T follicular helper cell (primary cell): ENCODE data around the gene SRF.
A peak's percentile ranks its signal among the peaks of the same experiment; 100 is the strongest.
"Not testable (repeated sequence)": the region's sequence is repeated elsewhere in the genome, so short reads cannot be mapped to it uniquely, and the experiment has no call there.

ENCODE experiments used
- DNase-seq: peaks from one replicate; pipeline ENCODE4 v3.0.0-alpha.2; 2020; ENCODE audit warnings: low read depth
- total RNA-seq, 2 experiments: gene quantifications; one replicate each; lab custom pipeline; 2026; lab: John Stamatoyannopoulos, UW

SRF gene
- 75.9 to 115 reads per million in 2 experiments for total RNA-seq

DNA sequence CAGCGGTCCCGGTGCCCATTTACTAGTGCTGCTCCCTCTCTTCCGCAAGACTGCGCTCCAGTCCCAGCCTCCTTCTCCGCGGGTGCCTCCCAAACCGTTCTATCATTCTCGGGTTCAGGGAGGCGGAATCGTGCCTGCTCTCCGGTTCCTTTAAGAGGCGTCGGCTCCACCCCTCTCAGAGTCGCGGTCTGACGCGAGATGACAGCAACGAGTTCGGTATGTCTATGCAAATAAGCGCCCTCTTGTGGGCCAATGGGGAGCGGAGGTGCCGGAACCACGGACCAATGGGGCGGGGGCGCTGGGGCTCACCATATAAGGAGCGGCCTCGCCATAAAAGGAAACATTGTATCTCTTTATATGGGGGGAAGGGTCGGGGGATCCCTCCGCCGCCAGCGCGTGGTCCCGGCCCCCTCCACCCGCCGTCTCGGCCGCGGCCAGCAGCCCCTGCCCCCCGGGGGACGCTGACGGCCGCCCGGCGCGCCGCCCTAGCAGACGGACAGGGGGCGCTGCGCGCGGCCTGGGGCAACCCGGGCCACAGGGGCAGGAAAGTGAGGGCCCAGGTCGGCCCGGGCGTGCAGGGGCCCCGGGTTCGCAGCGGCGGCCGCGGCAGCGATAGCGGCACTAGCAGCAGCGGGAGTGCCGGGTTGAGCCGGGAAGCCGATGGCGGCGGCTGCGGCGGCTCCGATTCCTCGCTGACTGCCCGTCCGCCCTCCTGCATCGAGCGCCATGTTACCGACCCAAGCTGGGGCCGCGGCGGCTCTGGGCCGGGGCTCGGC lies at the start of gene SRF:
SRF (plus strand) TSS at position 339 of the 776 bp plus-strand sequence; CDS start at position 727, 388 bp downstream.
- DNase-seq = peak; percentile 98

DNA sequence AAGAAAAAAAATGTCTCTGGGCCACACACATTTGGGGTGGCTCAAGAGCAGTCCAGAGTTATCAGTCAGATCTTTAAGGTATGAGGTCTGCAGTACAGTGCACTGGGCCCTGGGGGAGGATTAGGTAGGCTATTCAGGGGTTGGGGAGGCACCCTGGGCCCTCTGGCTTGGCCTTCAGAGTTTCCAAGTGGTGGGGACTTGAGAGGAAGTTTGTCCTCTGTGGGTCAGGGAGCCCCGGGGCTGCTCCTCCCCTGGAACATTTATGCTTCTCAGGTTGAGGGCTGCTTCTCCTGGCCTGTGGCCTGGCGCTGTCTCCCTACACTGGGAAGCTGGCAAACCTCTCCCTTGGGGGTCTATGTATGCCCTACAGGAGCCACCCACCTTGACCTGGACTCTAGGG lies 48.9 kb upstream of the SRF start:
- DNase-seq = no peak

DNA sequence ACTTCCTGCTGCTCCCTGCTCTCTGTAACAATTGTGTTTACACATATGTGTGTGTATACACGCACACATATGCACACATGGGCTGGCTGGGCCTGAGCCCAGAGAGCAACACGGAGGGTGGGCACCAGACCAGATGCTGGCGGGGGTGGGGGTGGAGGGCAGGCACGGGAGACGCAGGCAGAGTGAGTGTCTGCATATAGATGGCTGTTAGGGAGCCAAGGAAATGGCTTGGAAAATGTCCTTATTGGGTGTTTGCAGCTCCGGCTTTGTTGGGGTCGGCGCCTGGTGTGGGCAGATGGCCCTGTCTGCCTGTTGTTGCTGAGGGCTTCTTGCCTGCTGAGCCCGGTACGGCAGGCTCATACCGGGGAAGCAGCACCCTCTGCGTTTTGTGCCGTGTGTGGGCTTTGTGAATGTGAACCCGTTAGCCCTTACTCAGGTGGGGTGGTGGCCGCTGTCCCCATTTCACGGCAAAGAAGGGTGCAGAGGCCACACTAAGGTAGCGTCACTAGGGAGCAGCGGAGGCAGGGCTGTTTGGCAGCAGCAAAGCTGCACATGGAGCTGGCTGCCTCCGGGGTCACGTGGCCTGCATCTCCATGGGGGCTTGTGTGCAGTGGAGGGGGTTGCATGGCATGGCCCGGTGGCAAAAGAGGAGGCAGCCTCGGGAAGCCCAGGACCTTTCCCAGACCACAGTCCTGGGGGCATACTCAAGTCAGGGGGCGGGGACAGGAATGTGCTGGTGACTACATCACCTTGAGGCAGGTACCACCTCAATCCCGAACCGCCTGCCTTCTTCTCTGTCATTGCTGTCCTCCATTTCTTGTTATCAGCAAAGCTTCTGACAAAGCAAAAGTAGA lies 47.4 kb upstream of the SRF start:
- DNase-seq = no peak

DNA sequence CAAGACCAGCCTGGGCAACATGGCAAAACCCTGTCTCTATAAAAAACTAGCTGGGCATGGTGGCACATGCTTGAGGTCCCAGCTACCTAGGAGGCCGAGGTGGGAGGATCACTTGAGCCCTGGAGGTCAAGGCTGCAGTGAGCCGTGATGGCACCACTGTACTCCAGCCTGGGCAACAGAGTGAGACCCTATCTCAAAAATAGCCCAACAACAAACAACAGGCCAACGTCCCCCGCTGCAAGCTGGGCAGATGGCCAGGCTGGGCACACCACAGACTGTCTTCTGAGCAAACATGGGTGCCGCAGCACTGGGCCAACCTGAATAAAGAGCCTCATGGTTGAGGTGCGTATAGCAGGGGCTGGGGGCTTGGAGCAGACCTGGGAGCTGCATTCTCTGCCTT lies 46.6 kb upstream of the SRF start:
- no peak for DNase-seq

DNA sequence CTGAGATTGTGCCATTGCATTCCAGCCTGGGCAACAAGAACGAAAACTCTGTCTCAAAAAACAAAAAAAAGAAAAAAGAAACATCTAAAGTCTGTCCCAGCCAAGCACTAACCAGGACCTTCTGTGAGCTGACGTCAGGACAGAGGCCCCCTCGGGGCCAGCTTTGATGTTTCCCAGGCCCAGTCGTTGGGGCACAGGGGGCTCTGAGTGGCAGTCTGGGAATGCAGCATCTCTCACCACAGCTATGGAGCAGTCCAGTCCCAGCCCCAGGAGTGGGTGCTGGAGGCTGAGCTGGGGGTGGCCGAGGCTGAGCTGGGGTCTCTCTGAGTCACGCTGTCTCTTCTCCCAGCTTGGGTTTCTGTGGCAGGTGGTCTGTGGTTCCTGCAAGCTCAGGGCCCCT lies 46.0 kb upstream of the SRF start:
- DNase-seq = no peak

DNA sequence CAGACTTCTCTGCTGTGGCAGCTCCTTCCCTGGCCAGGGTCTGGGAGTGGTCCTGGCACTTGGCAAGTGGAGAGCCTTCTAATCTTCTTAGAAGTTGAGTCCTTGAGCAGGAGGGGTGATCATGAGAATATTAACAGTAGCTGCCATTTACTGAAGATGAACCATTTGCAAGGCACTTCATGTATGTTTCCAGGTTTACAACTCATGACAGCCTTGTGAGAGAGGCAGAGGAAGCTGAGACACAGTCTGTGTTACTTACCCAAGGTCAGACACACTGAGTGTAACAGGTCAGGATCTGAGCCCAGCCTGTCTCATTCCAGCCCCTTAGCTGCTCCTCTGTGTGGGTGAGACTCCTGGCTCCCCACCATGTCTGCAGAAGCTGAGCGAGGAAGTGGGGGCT lies 45.5 kb upstream of the SRF start:
- DNase-seq = no peak

DNA sequence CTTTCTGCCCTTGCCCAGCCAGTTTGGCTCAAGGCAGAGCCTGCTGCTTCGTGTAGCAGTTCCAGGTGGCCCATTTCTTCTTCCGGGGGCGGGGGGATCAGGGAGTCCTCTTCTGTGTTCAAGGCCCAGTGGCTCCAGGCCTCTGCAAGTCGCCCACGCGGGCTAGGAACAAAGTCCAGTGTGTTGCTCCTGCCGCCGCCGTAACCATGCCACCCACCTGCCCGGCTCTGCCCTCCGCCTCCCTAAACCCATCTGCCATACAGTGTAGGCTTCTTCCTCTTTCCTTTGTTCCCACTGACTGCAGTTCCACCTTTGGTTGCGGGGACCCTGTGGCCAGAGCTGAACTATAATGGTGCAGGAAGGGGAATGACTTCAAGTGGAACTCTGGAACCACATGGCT lies 43.9 kb upstream of the SRF start:
- no peak for DNase-seq

DNA sequence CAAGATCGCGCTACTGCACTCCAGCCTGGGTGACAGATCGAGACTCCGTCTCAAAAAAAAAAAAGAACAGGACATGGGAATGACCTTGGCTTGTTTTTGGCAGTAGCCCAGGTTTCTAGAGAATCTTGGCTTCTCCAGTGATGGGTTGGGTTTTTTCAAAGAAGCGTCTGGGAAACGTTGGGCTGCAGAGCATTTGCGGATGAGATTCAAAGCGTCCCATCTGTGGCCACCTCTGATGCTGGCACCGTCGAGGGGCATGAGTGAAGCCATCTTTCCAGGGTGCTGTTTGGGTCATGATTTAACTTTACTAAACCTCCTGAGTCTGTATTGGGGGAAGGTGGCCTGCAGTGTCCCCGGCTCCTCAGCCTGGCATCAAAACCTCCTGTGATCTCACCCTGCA lies 43.2 kb upstream of the SRF start:
- no peak for DNase-seq

DNA sequence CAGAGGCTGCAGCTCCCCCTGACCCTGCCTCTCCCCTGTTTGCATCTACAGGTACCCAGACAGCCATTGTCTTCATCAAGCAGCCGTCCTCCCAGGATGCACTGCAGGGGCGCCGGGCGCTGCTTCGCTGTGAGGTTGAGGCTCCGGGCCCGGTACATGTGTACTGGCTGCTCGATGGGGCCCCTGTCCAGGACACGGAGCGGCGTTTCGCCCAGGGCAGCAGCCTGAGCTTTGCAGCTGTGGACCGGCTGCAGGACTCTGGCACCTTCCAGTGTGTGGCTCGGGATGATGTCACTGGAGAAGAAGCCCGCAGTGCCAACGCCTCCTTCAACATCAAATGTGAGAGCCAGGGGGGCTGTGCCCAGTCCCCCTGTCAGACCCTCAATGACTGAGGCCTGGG lies 42.1 kb upstream of the SRF start:
- no peak for DNase-seq

DNA sequence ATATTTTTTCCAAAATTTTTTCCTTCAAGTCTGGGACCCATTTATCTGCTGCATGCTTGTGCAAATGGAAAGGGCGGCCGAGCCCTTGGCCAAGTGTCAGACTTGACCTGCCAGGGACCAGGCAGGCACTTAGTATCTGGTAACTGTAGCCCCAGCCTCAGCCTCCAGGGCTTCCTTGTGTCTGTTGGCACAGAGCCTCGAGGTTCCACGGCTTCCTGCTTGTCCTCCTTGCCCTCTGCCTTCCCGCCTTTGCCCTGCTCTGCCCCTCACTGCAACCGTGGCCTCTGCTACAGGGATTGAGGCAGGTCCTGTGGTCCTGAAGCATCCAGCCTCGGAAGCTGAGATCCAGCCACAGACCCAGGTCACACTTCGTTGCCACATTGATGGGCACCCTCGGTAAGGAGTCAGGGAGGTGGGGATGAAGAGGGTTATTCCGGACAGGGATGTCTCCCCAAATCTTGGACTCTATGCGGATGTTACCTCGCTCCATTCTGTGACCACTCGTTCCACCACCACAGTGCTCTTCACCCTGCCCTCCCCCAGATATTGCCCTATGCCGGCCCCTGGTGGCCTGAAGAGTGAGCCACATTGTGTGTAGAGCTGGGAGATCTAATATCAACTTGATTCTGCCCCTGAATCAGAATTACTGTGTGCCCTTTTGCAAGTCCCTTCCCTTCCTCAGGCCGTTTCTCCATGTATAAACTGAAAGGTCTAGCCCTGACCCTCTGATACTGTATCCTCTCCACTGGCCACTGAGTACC lies 41.5 kb upstream of the SRF start:
- no peak for DNase-seq

DNA sequence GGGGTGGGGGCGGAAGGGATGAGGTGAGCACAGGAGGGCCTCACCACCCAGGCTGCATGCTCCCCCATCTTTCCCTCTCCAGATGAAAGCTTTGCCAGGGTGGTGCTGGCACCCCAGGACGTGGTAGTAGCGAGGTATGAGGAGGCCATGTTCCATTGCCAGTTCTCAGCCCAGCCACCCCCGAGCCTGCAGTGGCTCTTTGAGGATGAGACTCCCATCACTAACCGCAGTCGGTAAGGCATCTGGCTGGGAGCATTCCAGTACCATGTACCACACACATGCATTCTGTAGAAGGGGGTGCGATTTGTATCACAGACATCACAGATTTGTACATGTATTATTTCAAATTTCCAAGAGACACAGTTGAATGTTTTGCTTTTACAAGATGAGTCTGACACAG lies 40.6 kb upstream of the SRF start:
- DNase-seq = no peak

DNA sequence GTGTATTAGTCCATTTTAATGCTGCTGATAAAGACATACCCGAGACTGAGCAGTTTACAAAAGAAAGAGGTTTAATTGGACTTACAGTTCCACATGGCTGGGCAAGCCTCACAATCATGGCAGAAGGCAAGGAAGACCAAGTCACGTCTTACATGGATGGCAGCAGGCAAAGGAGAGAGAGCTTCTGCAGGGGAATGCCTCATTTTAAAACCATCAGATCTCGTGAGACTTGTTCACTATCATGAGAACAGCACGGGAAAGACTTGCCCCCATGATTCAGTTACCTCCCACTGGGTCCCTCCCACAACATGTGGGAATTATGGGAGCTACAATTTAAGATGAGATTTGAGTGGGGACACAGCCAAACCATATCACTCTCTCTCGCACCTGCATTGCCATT lies 39.7 kb upstream of the SRF start:
- not testable (repeated sequence) for DNase-seq

DNA sequence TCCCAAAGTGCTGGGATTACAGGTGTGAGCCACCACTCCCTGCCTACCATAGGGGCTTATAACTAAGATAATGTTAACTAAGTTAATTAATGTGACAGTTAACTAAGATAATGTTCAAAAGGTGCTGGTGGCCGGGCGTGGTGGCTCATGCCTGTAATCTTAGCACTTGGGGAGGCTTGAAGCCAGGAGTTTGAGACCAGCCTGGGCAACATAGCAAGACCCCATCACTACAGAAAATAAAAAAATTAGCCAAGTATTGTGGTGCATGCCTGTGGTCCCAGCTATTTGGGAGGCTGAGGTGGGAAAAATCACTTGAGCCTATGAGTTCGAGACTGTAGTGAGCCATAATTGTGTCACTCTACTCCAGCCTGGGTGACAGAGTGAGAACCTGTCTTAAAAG lies 32.8 kb upstream of the SRF start:
- no peak for DNase-seq

DNA sequence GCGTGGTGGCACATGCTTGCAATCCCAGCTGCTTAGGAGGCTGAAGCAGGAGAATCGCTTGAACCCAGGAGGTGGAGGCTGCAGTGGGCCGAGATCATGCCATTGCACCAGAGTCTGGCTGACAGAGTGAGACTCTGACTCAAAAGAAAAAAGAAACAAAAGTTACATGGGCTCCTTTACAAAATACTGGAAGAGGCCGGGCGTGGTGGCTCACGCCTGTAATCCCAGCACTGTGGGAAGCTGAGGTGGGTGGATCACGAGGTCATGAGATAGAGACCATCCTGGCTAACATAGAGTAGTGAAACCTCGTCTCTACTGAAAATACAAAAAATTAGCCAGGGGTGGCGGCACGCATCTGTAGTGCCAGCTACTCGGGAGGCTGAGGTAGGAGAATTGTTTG lies 31.1 kb upstream of the SRF start:
- not testable (repeated sequence) for DNase-seq

DNA sequence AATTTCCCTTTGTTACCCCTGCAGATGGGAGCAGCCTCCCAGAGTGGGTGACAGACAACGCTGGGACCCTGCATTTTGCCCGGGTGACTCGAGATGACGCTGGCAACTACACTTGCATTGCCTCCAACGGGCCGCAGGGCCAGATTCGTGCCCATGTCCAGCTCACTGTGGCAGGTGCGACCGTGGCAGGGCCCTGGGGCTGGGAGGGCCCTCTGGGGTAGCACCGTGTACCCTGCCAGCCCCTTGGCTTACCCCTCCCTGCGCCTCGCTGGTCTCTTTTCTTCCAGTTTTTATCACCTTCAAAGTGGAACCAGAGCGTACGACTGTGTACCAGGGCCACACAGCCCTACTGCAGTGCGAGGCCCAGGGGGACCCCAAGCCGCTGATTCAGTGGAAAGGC lies 29.4 kb upstream of the SRF start:
- DNase-seq = no peak

DNA sequence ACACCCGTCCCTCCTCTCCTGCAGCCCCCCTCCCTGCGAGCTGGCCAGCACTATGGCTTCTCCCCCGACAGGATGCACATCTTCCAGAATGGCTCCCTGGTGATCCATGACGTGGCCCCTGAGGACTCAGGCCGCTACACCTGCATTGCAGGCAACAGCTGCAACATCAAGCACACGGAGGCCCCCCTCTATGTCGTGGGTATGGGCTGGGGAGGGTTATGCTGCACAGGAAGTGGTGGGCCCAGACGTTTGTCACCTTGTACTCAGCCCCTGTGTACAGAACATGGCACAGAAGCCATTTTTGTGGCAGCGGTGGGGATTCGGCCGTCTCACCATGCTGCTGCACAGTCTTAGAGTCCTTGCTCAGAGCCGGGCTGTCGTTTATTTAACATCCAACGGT lies 29.0 kb upstream of the SRF start:
- no peak for DNase-seq

DNA sequence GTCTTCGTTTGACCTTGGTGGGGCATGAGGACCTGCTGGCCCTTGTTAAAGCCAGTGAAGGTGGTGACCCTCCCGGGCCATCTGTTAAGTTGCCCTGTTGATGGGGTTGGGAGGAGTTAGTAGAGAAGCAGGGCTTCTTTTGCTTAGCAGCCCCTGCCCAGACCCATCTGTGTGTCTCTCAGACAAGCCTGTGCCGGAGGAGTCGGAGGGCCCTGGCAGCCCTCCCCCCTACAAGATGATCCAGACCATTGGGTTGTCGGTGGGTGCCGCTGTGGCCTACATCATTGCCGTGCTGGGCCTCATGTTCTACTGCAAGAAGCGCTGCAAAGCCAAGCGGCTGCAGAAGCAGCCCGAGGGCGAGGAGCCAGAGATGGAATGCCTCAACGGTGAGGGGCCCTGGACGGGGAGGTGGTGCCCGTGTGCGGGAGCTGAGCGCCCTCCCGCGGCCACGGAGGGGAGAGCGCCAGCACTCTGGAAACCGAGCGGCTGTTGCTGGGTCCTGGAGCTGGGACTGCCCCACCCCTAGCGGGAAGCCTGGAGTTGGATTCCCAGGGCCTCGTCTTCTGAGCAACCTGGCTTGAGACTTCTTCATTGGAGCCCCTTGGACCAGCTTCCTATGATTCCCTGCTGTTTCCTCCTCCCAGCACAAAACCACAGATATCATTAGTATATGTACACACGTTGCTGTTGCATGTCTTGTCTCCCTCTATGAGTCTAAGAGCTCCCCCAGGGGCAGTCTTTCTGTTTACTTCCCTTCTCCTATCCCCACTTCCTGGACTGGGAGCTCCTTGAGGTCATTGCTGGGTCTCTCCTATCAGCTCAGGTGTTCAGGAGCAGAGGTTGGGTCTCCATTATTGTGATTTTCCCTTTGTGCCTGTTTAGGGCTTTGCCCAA lies 27.6 kb upstream of the SRF start:
- peak; percentile 56 for DNase-seq

DNA sequence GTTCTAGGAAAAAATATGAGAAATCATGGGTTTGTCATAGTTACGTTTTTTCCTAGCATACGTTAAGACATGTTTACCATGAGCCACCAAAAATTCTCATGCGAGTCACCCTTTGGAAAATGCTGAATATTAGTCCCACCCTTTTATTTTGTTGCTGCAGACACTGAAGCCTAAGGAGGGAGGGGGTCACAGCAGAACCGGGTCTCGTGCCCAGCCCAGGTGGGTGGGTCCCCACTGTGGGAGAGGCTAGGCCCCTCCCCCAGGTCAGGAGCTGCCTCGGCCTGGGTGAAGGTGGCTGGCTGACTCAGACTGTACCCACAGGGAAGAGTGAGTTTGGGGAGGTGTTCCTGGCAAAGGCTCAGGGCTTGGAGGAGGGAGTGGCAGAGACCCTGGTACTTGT lies 26.2 kb upstream of the SRF start:
- no peak for DNase-seq

DNA sequence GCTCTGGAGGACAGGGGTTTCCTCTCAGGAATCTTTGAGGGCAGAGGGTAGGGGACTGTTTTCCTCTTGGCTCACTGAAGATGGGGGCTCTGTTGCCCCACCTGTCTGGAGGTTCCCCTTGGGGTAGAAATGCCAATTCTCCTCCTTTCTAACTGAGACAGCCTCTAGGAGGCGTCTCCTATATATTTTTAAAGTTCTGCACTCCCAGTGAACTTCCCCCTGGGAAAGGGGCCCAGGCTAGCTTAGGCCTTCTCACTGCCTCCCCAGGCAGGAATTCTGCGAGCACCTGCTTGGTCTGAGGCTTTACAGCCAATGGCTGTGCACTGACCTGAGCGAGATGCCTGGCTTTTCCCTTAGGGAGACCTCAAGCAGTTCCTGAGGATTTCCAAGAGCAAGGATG lies 24.8 kb upstream of the SRF start:
- DNase-seq = no peak

DNA sequence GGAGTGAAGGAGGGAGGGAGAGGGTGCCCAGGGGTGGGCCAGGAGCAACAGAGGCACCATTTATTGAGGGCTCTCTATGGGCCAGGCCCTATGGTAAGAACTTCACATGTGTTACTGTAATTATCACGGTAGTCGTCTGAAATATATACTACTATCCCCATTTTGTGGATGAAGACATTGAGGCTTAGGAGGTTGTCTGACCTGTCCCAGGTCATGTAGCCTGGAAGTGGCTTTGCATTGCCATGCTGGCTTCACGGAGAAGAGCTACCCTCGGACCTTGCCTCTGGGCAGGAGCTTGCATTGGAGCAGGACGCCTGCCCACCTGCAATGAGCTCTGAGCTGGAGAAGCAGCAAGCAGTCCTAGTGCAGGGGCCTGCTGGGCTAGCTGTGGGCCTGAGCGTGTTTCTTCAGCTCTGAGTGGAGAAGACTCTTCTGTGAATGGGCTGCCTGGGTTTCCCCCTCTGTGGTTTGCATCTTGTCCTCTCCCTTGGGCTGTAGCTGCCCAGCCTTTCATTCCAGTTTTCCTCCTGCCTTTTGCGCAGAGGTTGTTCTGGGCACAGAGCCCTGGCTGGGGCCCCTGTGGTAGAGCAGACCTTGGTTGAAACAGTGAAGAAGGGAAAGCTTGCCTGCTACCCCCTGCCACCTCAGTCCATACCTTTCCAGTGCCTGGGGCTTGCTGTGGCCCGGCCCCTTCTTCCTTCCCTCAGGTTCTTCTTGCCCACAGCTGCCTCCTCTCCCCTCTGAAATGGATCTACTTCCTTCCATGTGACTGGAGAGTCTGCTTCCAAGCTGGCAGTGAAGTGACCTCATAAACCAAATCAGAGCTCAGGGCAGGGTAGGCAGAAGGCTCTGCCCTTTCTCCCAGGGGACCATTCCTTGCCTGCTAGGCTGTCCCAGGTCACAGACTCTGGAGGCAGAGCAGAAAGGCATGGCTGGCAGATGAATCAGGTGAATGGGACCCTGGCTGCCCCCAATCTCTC lies 24.1 kb upstream of the SRF start:
- DNase-seq = no peak
